HepG2 (cell line): ENCODE measurements around the gene KRT3. TPM values are rescaled to one million over a fixed set of nuclear protein-coding genes. Genes with fewer than 3 reads are reported as not detected.
"Not testable (repeated sequence)": the region's sequence is repeated elsewhere in the genome, so short reads cannot be mapped to it uniquely, and the experiment has no call there.

Source experiments
- ATAC-seq: fragments of 200-7000 bp; cut with Tn5 transposase; 3 replicates; pipeline ENCODE4 v1.9.1; 2020; ENCODE audit warnings: mild to moderate bottlenecking, moderate library complexity
- BruUV-seq: library from RNA; stranded (reverse); fragments of 400-500 nt; replicated peaks from 2 replicates; lab custom pipeline; 2021; lab: Mats Ljungman, UMichigan
- CTCF ChIA-PET: fragments of 300-600 bp; formaldehyde crosslinking; extraction: SDS; loops from one replicate; lab custom pipeline; 2021; ENCODE audit warnings: low total read pairs, inconsistent platforms, low intra/inter-chr PET ratio; lab: Yijun Ruan, JAX
- POLR2A ChIA-PET: fragments of 350-600 bp; sonication (Branson Sonifier 250); formaldehyde crosslinking; loops from one replicate; lab custom pipeline; 2020; ENCODE audit warnings: antibody characterized with exemption, inconsistent platforms; lab: Yijun Ruan, JAX
- DNase-seq: peaks from one replicate; pipeline ENCODE4 v3.0.0-alpha.2; 2015; ENCODE audit warnings: low spot score
- FAIRE-seq: peaks from 3 replicates; lab custom pipeline; 2011; peaks lifted over from hg19 to GRCh38; lab: Jason Lieb, UNC
- H2AFZ ChIP-seq: one replicate; pipeline ENCODE4 v1.6.1; 2011; ENCODE audit warnings: low read length, inconsistent platforms
- H3K27ac ChIP-seq: fragments of 300-600 bp; 3 replicates; pipeline ENCODE4 v1.8.0; 2011; ENCODE audit warnings: mixed run types, mild to moderate bottlenecking, mixed read lengths, low read length, inconsistent platforms; ENCODE audit not compliant: insufficient read depth; ENCODE audit errors: extremely low read length
- H3K27me3 ChIP-seq, 2 experiments: fragments of 200-600 bp in 1 of 2; 2 replicates in 1 of 2; 3 replicates in 1 of 2; pipeline versions ENCODE4 v1.6.0 to v1.8.0; 2011; ENCODE audit warnings: low read length in 2 of 2, mild to moderate bottlenecking in 2 of 2, moderate library complexity in 2 of 2, inconsistent platforms in 1 of 2; ENCODE audit not compliant: insufficient read depth in 2 of 2, control insufficient read depth in 1 of 2
- H3K36me3 ChIP-seq, 2 experiments: fragments of 200-600 bp in 1 of 2; replicated peaks in 1 of 2; 2 replicates in 1 of 2; 3 replicates in 1 of 2; pipeline versions ENCODE4 v1.5.1 to v1.8.0; 2011; ENCODE audit warnings: low read length in 2 of 2, inconsistent platforms in 1 of 2; ENCODE audit not compliant: insufficient read depth in 2 of 2, control insufficient read depth in 1 of 2
- H3K4me1 ChIP-seq: 2 replicates; pipeline ENCODE4 v1.5.1; 2012; ENCODE audit warnings: low read length, inconsistent platforms; ENCODE audit not compliant: insufficient read depth
- H3K4me2 ChIP-seq: 2 replicates; pipeline ENCODE4 v1.6.0; 2011; ENCODE audit warnings: low read depth, low read length, inconsistent platforms
- H3K4me3 ChIP-seq, 3 experiments: fragments of 200-600 bp in 1 of 3; sonication (generic), shearing (Covaris generic) in 1 of 3; replicated peaks in 1 of 3; 2 replicates each; pipeline ENCODE4 v1.5.1; 2011 to 2016; ENCODE audit warnings: low read length in 3 of 3, inconsistent platforms in 2 of 3, low read depth in 2 of 3, mild to moderate bottlenecking in 2 of 3, control low read depth in 1 of 3, mixed read lengths in 1 of 3; ENCODE audit not compliant: insufficient read depth in 1 of 3
- H3K79me2 ChIP-seq: one replicate; pipeline ENCODE4 v1.6.1; 2011; ENCODE audit warnings: low read length, inconsistent platforms; ENCODE audit not compliant: insufficient read depth
- H3K9ac ChIP-seq: 2 replicates; pipeline ENCODE4 v1.6.0; 2011; ENCODE audit warnings: mild to moderate bottlenecking, low read depth, low read length, inconsistent platforms; ENCODE audit not compliant: insufficient read depth
- H3K9me3 ChIP-seq: 2 replicates; pipeline ENCODE4 v1.5.1; 2012; ENCODE audit warnings: mild to moderate bottlenecking, low read length
- H4K20me1 ChIP-seq: 2 replicates; pipeline ENCODE4 v1.6.0; 2011; ENCODE audit warnings: inconsistent platforms, mild to moderate bottlenecking, low read length, moderate library complexity; ENCODE audit not compliant: insufficient read depth
- DPF2 ChIP-seq: sonication (generic); formaldehyde crosslinking; IDR thresholded peaks from 2 replicates; pipeline ENCODE4 v1.4.0; 2020; ENCODE audit warnings: mild to moderate bottlenecking, low read depth, missing genetic modification reagents, borderline replicate concordance
- FUBP1 ChIP-seq: sonication (generic); formaldehyde crosslinking; IDR thresholded peaks from 2 replicates; pipeline ENCODE4 v1.5.1; 2020; ENCODE audit warnings: missing genetic modification reagents, mild to moderate bottlenecking, borderline replicate concordance
- GPBP1L1 ChIP-seq: sonication (generic); formaldehyde crosslinking; IDR thresholded peaks from 2 replicates; pipeline ENCODE4 v1.5.0; 2020; ENCODE audit warnings: mild to moderate bottlenecking, missing genetic modification reagents
- IRF2 ChIP-seq: IDR thresholded peaks from 2 replicates; pipeline ENCODE4 v1.6.1; 2018; ENCODE audit warnings: missing genetic modification reagents, missing compliant biosample characterization
- MATR3 ChIP-seq: sonication (generic); formaldehyde crosslinking; IDR thresholded peaks from 2 replicates; pipeline ENCODE4 v1.4.0; 2020; ENCODE audit warnings: missing genetic modification reagents
- MLX ChIP-seq: IDR thresholded peaks from 2 replicates; pipeline ENCODE4 v1.6.1; 2016
- PBX2 ChIP-seq: IDR thresholded peaks from 2 replicates; pipeline ENCODE4 v1.6.1; 2016; ENCODE audit warnings: control low read depth
- THYN1 ChIP-seq: sonication (generic); formaldehyde crosslinking; IDR thresholded peaks from 2 replicates; pipeline ENCODE4 v1.8.1; 2023; ENCODE audit warnings: low read depth, mild to moderate bottlenecking, moderate library complexity, missing genetic modification reagents, borderline replicate concordance
- ZBTB8A ChIP-seq: sonication (generic); formaldehyde crosslinking; IDR thresholded peaks from 2 replicates; pipeline ENCODE4 v1.4.0; 2020; ENCODE audit warnings: mild to moderate bottlenecking, low read depth, missing genetic modification reagents, borderline replicate concordance
- ZMYM3 ChIP-seq: sonication (generic); formaldehyde crosslinking; IDR thresholded peaks from 2 replicates; pipeline ENCODE4 v1.5.1; 2020; ENCODE audit warnings: mild to moderate bottlenecking, missing genetic modification reagents
- WGBS: methylation state at CpG from one replicate; pipeline ENCODE4 v1.1.6; 2017; ENCODE audit warnings: low lambda C conversion rate; 5-methylcytosine and 5-hydroxymethylcytosine counted together
- in situ Hi-C: cut with HindIII; loops from 2 replicates; pipeline ENCODE4 v1.10.0; 2017; ENCODE audit warnings: low pct_unique_long_range_greater_than_20kb; ENCODE audit not compliant: extremely low pct_ligation_motif_present
- intact Hi-C: fragments of 100-400 bp; cut with micrococcal nuclease; formaldehyde crosslinking; loops from one replicate; pipeline ENCODE4 v1.10.0; 2022; ENCODE audit not compliant: unreplicated experiment
- polyA plus RNA-seq, 8 experiments: library from polyadenylated mRNA; depleted of rRNA in 3 of 8; stranded (reverse) in 7 of 8; unstranded in 1 of 8; fragments of >200 nt; fragmentation: Illumina TruSeq in 4 of 8; extraction: Trizol in 4 of 8; gene quantifications; 2 replicates each; pipeline versions ENCODE4 v1.2.1 to v1.2.3, GENCODE V29; 2011 to 2016; ENCODE audit warnings: low read depth in 4 of 8, missing spikeins in 1 of 8, mixed read lengths in 1 of 8; ENCODE audit not compliant: insufficient read depth in 1 of 8
- total RNA-seq, 5 experiments: library from RNA; depleted of rRNA; stranded (reverse); fragments of >200 nt; fragmentation: Illumina TruSeq; extraction: Trizol; gene quantifications; 2 replicates each; pipeline ENCODE4 v1.2.3, GENCODE V29; 2016; ENCODE audit warnings: low read depth in 1 of 5

KRT3 gene
- total and polyA plus RNA-seq, 2 of the 13 experiments (the other 11 are each of a cell fraction or from before 2014, with no cell fraction given), result not detected

- TF ChIP-seq MLX (CRISPR knock-in tag), result no peak
Observed at GRCh38 chr12:52751795-52752194, 44.1 kb downstream of the KRT3 start (continued).

- H3K27me3 ChIP-seq, H3K9me3 ChIP-seq, H3K79me2 ChIP-seq, intact Hi-C loops, ATAC-seq, H4K20me1 ChIP-seq, H3K4me3 ChIP-seq, H3K36me3 ChIP-seq, H3K4me1 ChIP-seq, CTCF ChIA-PET, H2AFZ ChIP-seq, BruUV-seq, H3K27ac ChIP-seq, POLR2A ChIA-PET, DNase-seq, H3K9ac ChIP-seq, H3K4me2 ChIP-seq, in situ Hi-C loops, FAIRE-seq: not testable (repeated sequence)
- 0% methylated on average over 3 of the region's 3 CpGs for WGBS
Observed at GRCh38 chr12:52750532-52750931, 45.4 kb downstream of the KRT3 start.

- no peak for DNase-seq
- Histone ChIP-seq H3K36me3 (no peaks in the 10 kb centered on the region), H3K9me3 (no peaks in the 10 kb centered on the region), H3K4me2 (no peak overlapping the region), H3K4me1 (no peaks in the 10 kb centered on the region), H2AFZ (no peak overlapping the region), H3K79me2 (no peaks in the 10 kb centered on the region), H4K20me1 (no peaks in the 10 kb centered on the region), H3K4me3 (no peak overlapping the region), H3K27me3 (peaks cover 1 to 8% of the 10 kb centered on the region in 2 experiments; a peak in 3 of 5 replicates), H3K9ac (no peak overlapping the region), H3K27ac (no peak overlapping the region)
- in situ Hi-C loops (no loop called here), intact Hi-C loops (no loop called here)
- ATAC-seq, result no peak
- no TSS peak for BruUV-seq
- TF ChIP-seq MATR3 (CRISPR knock-in tag) (no peak), ZBTB8A (no peak), FUBP1 (CRISPR knock-in tag) (no peak), IRF2 (CRISPR knock-in tag) (no peak), DPF2 (no peak), THYN1 (CRISPR knock-in tag) (no peak), ZMYM3 (CRISPR knock-in tag) (no peak), GPBP1L1 (CRISPR knock-in tag) (no peak), PBX2 (CRISPR knock-in tag) (no peak)
- ChIA-PET POLR2A (no interaction called here), CTCF (no interaction called here)
- WGBS, result 34% methylated on average over 3 of the region's 3 CpGs
- no peak for FAIRE-seq
Observed at GRCh38 chr12:52749827-52750226, 46.1 kb downstream of the KRT3 start.
